Measurements from ENCODE around the gene TTC29.
A peak's percentile ranks its signal among the peaks of the same experiment; 100 is the strongest.

Gene TTC29

DNA sequence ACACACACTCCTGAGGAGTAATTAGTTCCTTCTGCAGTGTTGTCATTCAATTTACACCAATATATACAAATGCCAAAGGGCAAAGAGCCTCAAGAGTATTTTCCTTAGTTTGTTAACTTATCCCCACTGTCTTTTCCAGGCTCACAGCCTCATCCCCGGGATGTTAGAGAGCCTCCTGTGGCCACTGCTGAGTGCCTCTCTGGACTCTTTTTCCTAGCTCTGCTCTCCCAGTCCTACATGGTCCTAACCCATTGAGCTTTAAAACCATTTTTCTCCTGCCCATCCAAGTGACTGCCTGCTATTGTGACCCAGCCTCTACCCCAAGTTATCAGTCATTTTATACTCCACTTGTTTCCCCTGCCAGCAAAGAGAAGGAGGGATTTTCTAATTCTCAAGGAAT lies 23.5 kb upstream of the TTC29 start:
- no peak overlapping the region for H3K27ac ChIP-seq
- TF ChIP-seq CTCF (conservative IDR thresholded peaks at IDR 0.05) (no peak; the same call in 1 of the 2 replicates), ZFX (IDR thresholded peaks at IDR 0.05) (no peak)

- no peak overlapping the region for H3K27ac ChIP-seq
- no peak for TF ChIP-seq CTCF (conservative IDR thresholded peaks at IDR 0.05)
- no peak for TF ChIP-seq ZFX (IDR thresholded peaks at IDR 0.05)
Measured at GRCh38 chr4:146960634-146961033, 15.0 kb upstream of the TTC29 start.

DNA sequence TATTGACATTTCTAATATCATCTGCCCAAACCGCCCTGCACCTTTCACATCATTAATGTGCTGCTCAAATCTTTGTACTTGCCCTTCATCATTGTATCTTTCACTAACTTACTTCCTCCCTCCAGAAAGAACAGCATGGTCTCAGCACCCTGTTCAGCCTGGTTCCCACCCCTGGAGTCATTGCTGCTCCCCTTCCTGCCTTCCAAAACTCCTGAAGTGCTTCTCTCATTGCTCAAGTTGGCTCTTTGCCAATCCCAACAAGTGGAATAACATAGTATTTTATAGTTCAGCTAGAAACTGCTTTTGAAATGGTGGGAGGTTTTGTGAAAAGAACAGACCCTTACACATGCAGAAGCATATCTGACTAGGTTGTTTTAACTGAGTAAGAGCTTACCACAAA lies 14.0 kb upstream of the TTC29 start:
- TF ChIP-seq ZFX (IDR thresholded peaks at IDR 0.05): no peak
- no peak for TF ChIP-seq CTCF (conservative IDR thresholded peaks at IDR 0.05)
- H3K27ac ChIP-seq: no peak overlapping the region; the same call in 1 of the 2 replicates

- TF ChIP-seq CTCF (conservative IDR thresholded peaks at IDR 0.05) (no peak), ZFX (IDR thresholded peaks at IDR 0.05) (no peak)
- H3K27ac ChIP-seq: no peak overlapping the region
Measured at GRCh38 chr4:146957237-146957636, 11.6 kb upstream of the TTC29 start.

- peak overlapping the region; percentile 96 for H3K27ac ChIP-seq
- TF ChIP-seq CTCF (conservative IDR thresholded peaks at IDR 0.05) (no peak), ZFX (IDR thresholded peaks at IDR 0.05) (no peak)
Measured at GRCh38 chr4:146952896-146953295, 7.2 kb upstream of the TTC29 start.

- H3K27ac ChIP-seq: no peak overlapping the region
- TF ChIP-seq CTCF (conservative IDR thresholded peaks at IDR 0.05) (no peak), ZFX (IDR thresholded peaks at IDR 0.05) (no peak)
Measured at GRCh38 chr4:146949559-146949958, 3.9 kb upstream of the TTC29 start.

DNA sequence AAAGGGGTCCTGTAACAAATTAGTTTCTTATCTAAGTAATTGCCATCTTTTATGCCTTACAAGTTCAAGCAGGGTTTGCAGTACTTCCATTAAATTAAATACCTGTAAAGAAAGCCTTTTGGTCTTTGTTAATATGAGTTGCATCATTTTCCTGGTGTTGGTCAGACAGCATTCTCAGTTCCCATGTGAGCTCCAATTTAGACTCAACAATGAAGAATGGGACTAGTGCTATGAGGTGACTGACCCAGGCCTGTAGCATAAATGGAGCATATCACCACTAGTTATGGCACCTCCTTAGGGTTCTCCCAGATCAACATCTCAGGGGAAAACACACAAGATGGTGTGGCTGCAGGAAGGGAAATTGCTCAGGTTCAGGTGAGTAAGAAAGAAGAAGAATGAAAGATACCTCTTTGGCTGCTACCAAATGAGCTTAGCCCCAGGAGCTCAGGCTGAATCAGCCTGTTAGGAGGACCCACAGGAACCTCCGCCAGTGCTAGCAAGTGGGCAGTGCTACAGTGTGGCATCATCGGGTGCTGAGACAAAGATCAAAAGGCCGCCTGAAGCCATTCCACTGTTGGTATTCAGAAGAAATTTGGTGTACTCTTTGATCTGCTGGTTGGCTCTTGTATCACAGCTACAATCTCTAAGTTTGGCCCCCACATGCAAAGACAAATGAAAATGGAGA lies 1.8 kb downstream of the TTC29 start:
- TF ChIP-seq CTCF (conservative IDR thresholded peaks at IDR 0.05) (no peak), ZFX (IDR thresholded peaks at IDR 0.05) (no peak)
- H3K27ac ChIP-seq: no peak overlapping the region
